HUES64 (cell line): ENCODE results near the gene PRR30.
"Not testable (repeated sequence)": the region's sequence is repeated elsewhere in the genome, so short reads cannot be mapped to it uniquely, and the experiment has no call there.

Experiments
- H3K27ac ChIP-seq: 2 replicates; pipeline ENCODE4 v1.7.0; 2013; ENCODE audit warnings: low read depth, low read length, inconsistent platforms
- H3K27me3 ChIP-seq: 2 replicates; pipeline ENCODE4 v1.6.1; 2013; ENCODE audit warnings: mild to moderate bottlenecking, low read length; ENCODE audit not compliant: insufficient read depth
- H3K36me3 ChIP-seq: 2 replicates; pipeline ENCODE4 v1.6.1; 2013; ENCODE audit warnings: mild to moderate bottlenecking, low read length; ENCODE audit not compliant: insufficient read depth
- H3K4me1 ChIP-seq: 2 replicates; pipeline ENCODE4 v1.6.1; 2013; ENCODE audit warnings: mild to moderate bottlenecking, low read length, moderate library complexity; ENCODE audit not compliant: insufficient read depth
- H3K4me3 ChIP-seq: 2 replicates; pipeline ENCODE4 v1.5.1; 2013; ENCODE audit warnings: mild to moderate bottlenecking, low read length, moderate library complexity
- H3K9ac ChIP-seq: 2 replicates; pipeline ENCODE4 v1.6.1; 2013; ENCODE audit warnings: mild to moderate bottlenecking, low read depth, low read length
- H3K9me3 ChIP-seq: 2 replicates; pipeline ENCODE4 v1.6.1; 2013; ENCODE audit warnings: low read depth, low read length; ENCODE audit not compliant: insufficient read depth
- WGBS: fragments of 150-250, 120-280 bp; methylation state at CpG from one replicate; pipeline ENCODE4 v1.1.7; 2013; ENCODE audit warnings: missing lambda C conversion rate; 5-methylcytosine and 5-hydroxymethylcytosine counted together

Gene PRR30

DNA sequence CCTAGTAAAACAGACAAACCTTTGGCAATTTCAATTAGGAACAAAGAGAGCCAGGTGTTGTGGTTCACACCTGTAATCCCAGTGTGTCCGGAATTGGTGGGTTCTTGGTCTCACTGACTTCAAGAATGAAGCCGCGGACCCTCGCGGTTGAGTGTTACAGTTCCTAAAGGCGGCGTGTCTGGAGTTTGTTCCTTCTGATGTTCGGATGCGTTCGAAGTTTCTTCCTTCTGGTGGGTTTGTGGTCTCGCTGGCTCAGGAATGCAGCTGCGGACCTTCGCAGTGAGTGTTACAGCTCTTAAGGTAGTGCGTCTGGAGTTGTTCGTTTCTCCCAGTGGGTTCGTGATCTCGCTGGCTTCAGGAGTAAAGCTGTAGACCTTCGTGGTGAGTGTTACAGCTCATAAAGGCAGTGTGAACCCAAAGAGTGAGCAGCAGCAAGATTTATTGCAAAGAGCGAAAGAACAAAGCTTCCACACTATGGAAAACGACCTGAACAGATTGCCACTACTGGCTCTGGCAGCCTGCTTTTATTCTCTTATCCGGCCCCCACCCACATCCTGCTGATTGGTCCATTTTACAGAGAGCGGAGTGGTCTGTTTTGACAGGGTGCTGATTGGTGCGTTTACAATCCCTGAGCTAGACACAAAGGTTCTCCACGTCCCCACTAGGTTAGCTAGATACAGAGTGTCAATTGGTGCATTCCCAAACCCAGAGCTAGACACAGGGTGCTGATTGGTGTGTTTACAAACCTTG is 28.4 kb downstream of the PRR30 start:
- 90% methylated on average over 24 of the region's 24 CpGs for WGBS
- H3K4me3 ChIP-seq, H3K27ac ChIP-seq, H3K27me3 ChIP-seq, H3K36me3 ChIP-seq, H3K9me3 ChIP-seq, H3K4me1 ChIP-seq, H3K9ac ChIP-seq: not testable (repeated sequence)

- H3K9ac ChIP-seq = no peak overlapping the region
- no peaks in the 10 kb centered on the region for H3K9me3 ChIP-seq
- no peaks in the 10 kb centered on the region for H3K4me1 ChIP-seq
- no peaks in the 10 kb centered on the region; the same call in 1 of the 2 replicates for H3K27me3 ChIP-seq
- H3K27ac ChIP-seq = no peak overlapping the region
- WGBS = 82% methylated on average over 3 of the region's 3 CpGs
- H3K36me3 ChIP-seq = no peaks in the 10 kb centered on the region
- H3K4me3 ChIP-seq = no peak overlapping the region
Observed at GRCh38 chr2:27109083-27109482, 30.1 kb downstream of the PRR30 start.

GRCh38 chr2:27108221-27108620 is 31.0 kb downstream of the PRR30 start:
- Histone ChIP-seq H3K27ac (no peak overlapping the region), H3K4me3 (no peak overlapping the region), H3K27me3 (no peaks in the 10 kb centered on the region; the same call in 1 of the 2 replicates), H3K9ac (no peak overlapping the region), H3K36me3 (no peaks in the 10 kb centered on the region), H3K9me3 (no peaks in the 10 kb centered on the region), H3K4me1 (no peaks in the 10 kb centered on the region)
- 79% methylated on average over 1 of the region's 2 CpGs for WGBS

DNA sequence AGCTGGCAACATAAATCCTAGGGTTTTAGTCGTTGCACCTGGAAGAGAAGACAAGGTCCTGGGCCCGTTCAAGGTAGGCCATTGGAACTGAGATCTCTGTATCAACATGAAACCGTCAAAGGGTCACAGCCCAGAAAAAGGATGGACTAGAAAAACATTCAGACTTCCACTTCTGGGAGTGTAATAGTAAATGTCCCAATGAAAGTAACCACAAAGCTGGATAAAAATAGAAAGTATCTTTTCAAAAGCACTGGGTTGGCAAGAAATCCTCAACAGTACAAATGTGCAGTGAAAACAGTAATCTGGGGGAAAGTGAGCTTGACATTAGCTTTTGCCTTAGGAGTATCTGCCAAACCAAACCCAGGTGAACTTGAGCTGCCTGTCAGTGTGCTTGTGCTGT is 33.2 kb downstream of the PRR30 start:
- H3K4me3 ChIP-seq = no peak overlapping the region
- 85% methylated on average over 3 of the region's 3 CpGs for WGBS
- H3K27ac ChIP-seq = no peak overlapping the region
- H3K27me3 ChIP-seq = no peaks in the 10 kb centered on the region; the same call in 1 of the 2 replicates
- no peaks in the 10 kb centered on the region for H3K9me3 ChIP-seq
- H3K9ac ChIP-seq = no peak overlapping the region
- H3K4me1 ChIP-seq = no peaks in the 10 kb centered on the region
- no peaks in the 10 kb centered on the region for H3K36me3 ChIP-seq

DNA sequence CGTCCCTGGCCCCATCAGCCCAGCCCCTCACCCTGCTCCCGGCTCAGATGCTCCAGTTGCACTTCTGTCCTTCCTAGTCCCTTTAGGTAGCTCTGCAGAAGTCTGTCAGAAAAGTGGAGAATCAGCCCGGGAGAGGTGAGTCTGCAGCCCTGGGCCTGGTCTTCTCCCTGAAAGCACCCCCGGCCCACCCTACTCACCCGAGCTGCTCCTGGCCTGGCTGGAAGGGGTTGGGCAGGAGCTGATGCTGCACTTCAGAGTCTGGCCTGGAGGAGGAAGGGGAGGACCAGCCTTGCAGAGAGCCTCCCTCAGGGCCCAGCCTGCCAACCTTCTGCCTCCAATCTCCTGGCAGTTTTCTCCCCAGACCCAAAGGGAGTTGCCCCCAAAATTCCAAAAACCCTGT is 36.9 kb downstream of the PRR30 start:
- H3K4me1 ChIP-seq = no peaks in the 10 kb centered on the region
- H3K27me3 ChIP-seq = no peaks in the 10 kb centered on the region; the same call in 1 of the 2 replicates
- no peak overlapping the region for H3K9ac ChIP-seq
- H3K27ac ChIP-seq = no peak overlapping the region
- no peaks in the 10 kb centered on the region for H3K36me3 ChIP-seq
- H3K9me3 ChIP-seq = no peaks in the 10 kb centered on the region
- H3K4me3 ChIP-seq = no peak overlapping the region
- WGBS = 86% methylated on average over 5 of the region's 5 CpGs

DNA sequence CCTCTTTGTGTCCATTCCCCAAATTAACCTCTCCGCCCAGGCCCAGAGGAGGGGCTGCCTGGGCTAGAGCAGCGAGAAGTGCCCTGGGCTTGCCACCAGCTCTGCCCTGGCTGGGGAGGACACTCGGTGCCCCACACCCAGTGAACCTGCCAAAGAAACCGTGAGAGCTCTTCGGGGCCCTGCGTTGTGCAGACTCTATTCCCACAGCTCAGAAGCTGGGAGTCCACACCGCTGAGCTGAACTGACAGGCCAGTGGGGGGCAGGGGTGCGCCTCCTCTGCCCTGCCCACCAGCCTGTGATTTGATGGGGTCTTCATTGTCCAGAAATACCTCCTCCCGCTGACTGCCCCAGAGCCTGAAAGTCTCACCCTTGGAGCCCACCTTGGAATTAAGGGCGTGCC is 39.2 kb downstream of the PRR30 start:
- no peaks in the 10 kb centered on the region for H3K9me3 ChIP-seq
- no peak overlapping the region for H3K4me3 ChIP-seq
- H3K27me3 ChIP-seq = no peaks in the 10 kb centered on the region
- 85% methylated on average over 10 of the region's 10 CpGs for WGBS
- peaks cover 4% of the 10 kb centered on the region; the same call in 1 of the 2 replicates for H3K4me1 ChIP-seq
- no peak overlapping the region for H3K27ac ChIP-seq
- no peak overlapping the region for H3K9ac ChIP-seq
- no peaks in the 10 kb centered on the region for H3K36me3 ChIP-seq

DNA sequence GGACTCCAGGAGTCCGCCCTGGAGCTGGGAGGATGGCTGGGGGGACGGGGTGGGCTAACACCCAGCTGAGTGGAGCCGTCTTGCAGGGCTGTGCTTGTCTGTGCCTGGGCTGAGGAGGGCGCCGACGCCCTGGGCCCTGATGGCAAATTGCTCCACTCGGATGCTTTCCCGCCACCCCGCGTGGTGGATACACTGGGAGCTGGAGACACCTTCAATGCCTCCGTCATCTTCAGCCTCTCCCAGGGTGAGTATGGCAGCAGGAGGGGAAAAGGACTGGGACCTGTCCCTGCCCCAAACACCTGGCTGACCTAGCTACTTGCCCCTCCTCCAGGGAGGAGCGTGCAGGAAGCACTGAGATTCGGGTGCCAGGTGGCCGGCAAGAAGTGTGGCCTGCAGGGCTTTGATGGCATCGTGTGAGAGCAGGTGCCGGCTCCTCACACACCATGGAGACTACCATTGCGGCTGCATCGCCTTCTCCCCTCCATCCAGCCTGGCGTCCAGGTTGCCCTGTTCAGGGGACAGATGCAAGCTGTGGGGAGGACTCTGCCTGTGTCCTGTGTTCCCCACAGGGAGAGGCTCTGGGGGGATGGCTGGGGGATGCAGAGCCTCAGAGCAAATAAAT is 39.8 kb downstream of the PRR30 start:
- Histone ChIP-seq H3K4me3 (no peak overlapping the region), H3K9ac (no peak overlapping the region), H3K4me1 (peaks cover 4% of the 10 kb centered on the region; the same call in 1 of the 2 replicates), H3K36me3 (no peaks in the 10 kb centered on the region), H3K9me3 (no peaks in the 10 kb centered on the region), H3K27ac (no peak overlapping the region), H3K27me3 (no peaks in the 10 kb centered on the region)
- 93% methylated on average over 19 of the region's 19 CpGs for WGBS

DNA sequence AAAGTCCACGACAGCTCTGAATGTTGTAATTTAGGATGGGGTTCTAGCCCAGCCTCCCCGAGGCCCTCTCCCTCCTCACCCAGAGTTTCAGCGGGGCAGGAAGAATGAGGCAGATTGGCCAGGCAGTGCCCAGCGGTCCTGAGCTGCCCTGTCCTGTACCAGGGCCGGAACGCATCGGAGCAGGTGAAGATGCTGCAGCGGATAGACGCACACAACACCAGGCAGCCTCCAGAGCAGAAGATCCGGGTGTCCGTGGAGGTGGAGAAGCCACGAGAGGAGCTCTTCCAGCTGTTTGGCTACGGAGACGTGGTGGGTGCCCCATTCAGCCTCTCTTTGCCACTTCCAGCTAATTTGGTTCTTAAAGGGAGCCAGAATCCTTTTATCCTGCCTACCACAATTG is 41.9 kb downstream of the PRR30 start:
- Histone ChIP-seq H3K9ac (no peak overlapping the region), H3K4me3 (no peak overlapping the region), H3K9me3 (no peaks in the 10 kb centered on the region), H3K27ac (no peak overlapping the region), H3K4me1 (peaks cover 4% of the 10 kb centered on the region; the same call in 1 of the 2 replicates), H3K36me3 (no peaks in the 10 kb centered on the region), H3K27me3 (no peaks in the 10 kb centered on the region)
- 90% methylated on average over 13 of the region's 14 CpGs for WGBS

GRCh38 chr2:27096748-27097297 is 42.4 kb downstream of the PRR30 start:
- Histone ChIP-seq H3K9ac (no peak overlapping the region), H3K4me1 (peaks cover 4% of the 10 kb centered on the region; the same call in 1 of the 2 replicates), H3K27me3 (no peaks in the 10 kb centered on the region), H3K36me3 (no peaks in the 10 kb centered on the region), H3K9me3 (no peaks in the 10 kb centered on the region), H3K27ac (no peak overlapping the region), H3K4me3 (no peak overlapping the region)
- WGBS = 85% methylated on average over 3 of the region's 3 CpGs

DNA sequence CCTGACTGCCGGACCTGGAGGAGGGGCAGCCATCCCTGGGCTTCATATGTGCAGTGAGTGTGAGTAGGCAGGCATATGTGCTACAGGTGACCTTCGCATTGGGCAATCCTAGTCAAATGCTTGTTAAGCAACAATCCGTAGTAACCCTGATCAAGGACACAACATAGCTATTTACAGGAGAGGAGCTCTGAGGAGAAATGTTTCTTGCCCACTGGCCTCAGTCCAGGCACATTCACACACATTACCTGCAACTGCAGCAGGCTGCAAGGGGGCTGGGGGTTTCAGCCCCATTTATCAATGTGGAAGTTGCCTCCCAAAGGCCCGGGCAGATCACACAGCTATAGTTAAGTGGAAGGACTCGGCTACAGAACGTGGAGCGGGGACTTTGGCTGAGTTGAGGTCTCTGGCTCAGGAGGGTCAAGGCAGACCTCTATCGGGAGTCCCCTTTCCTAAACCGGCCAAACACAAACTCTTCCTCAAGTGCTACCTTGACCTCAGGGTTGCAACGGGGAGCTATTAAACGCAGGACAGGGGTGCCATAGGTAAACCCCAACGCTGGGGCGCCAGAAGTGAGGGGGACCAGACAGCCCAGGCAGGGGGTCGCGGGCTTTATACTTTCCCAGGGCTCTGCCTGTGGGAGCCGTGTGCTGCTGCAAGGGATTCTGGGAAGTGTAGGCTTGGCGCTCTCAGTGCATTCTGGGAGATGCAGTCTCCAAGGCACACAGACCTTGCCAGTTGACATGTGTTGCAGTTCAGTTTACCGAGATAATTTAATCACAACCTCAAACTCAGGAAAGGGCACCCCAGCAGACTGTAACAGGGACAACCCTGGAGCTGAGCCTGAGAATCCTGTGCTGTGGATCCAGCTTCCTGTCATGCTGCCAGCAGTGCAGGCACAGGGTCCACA is 43.2 kb downstream of the PRR30 start:
- 39% methylated on average over 18 of the region's 18 CpGs for WGBS
- peak overlapping the region; percentile 27; the same call in 1 of the 2 replicates for H3K9ac ChIP-seq
- H3K4me1 ChIP-seq = peaks cover 4% of the 10 kb centered on the region; the same call in 1 of the 2 replicates
- no peaks in the 10 kb centered on the region for H3K9me3 ChIP-seq
- no peak overlapping the region; the same call in 1 of the 2 replicates for H3K27ac ChIP-seq
- H3K4me3 ChIP-seq = peak overlapping the region; percentile 45
- H3K36me3 ChIP-seq = no peaks in the 10 kb centered on the region
- no peaks in the 10 kb centered on the region for H3K27me3 ChIP-seq

DNA sequence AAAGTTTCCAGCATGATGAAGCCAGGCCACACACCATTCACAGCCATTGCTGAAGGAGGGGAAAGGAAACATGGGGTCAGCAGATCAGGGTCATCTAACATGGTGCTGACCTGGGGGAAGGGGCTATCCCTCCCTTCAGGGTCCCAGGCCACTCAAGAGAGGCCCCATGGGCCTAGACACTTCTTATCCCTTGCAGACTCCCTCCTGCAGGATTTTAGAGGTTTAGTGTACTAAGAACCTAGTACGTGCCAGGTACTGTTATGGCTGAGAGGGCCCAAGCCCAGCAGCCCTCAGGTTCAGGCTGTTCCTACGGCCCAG is 43.8 kb downstream of the PRR30 start:
- H3K9ac ChIP-seq = no peak overlapping the region
- WGBS = 89% methylated on average over 2 of the region's 2 CpGs
- no peaks in the 10 kb centered on the region for H3K36me3 ChIP-seq
- no peak overlapping the region for H3K4me3 ChIP-seq
- no peak overlapping the region for H3K27ac ChIP-seq
- H3K4me1 ChIP-seq = peaks cover 4% of the 10 kb centered on the region; the same call in 1 of the 2 replicates
- no peaks in the 10 kb centered on the region for H3K9me3 ChIP-seq
- H3K27me3 ChIP-seq = no peaks in the 10 kb centered on the region
